Caco-2 (cell line): ENCODE results near the gene PBRM1. TPM values are rescaled to one million over a fixed set of nuclear protein-coding genes. Genes with fewer than 3 reads are reported as not detected.
A peak's percentile ranks its signal among the peaks of the same experiment; 100 is the strongest.

ENCODE experiments used
- BruUV-seq: library from RNA; stranded (reverse); fragments of 400-500 nt; replicated peaks from 2 replicates; lab custom pipeline; 2021; lab: Mats Ljungman, UMichigan
- CTCF ChIA-PET: fragments of 300-600 bp; sonication (Branson Sonifier 250); formaldehyde crosslinking; loops from one replicate; lab custom pipeline; 2022; ENCODE audit warnings: antibody characterized with exemption; lab: Charles Lee
- POLR2A ChIA-PET: fragments of 300-600 bp; sonication (Branson Sonifier 250); formaldehyde crosslinking; loops from one replicate; lab custom pipeline; 2022; ENCODE audit warnings: antibody characterized with exemption; lab: Charles Lee
- DNase-seq, 2 experiments: peaks; one replicate each; pipeline versions ENCODE4 v3.0.0 to v3.0.0-alpha.2; 2020 to 2022
- H3K27me3 ChIP-seq: replicated peaks from 2 replicates; pipeline ENCODE4 v1.6.0; 2011; ENCODE audit warnings: low read length; ENCODE audit not compliant: control insufficient read depth, insufficient read depth
- H3K36me3 ChIP-seq: 2 replicates; pipeline ENCODE4 v1.5.1; 2011; ENCODE audit warnings: low read length; ENCODE audit not compliant: control insufficient read depth, insufficient read depth
- H3K4me1 ChIP-seq: fragments of 250-450 bp; sonication (Bioruptor Pico); 2 replicates; pipeline ENCODE4 v1.5.1; 2020; ENCODE audit warnings: mild to moderate bottlenecking
- H3K4me3 ChIP-seq: 2 replicates; pipeline ENCODE4 v1.5.1; 2011; ENCODE audit warnings: low read depth, mild to moderate bottlenecking, control low read depth, low read length
- H3K9me3 ChIP-seq: fragments of 250-450 bp; sonication (Bioruptor Pico); 2 replicates; pipeline ENCODE4 v1.5.1; 2020; ENCODE audit warnings: mild to moderate bottlenecking, moderate library complexity
- H3K27ac Mint-ChIP-seq: one replicate; pipeline ENCODE4 v1.8.0; 2022; ENCODE audit warnings: mixed read lengths; ENCODE audit not compliant: unreplicated experiment
- H3K27me3 Mint-ChIP-seq: one replicate; pipeline ENCODE4 v1.8.0; 2022; ENCODE audit warnings: mixed read lengths; ENCODE audit not compliant: insufficient read depth, unreplicated experiment
- H3K36me3 Mint-ChIP-seq: one replicate; pipeline ENCODE4 v1.8.0; 2022; ENCODE audit warnings: mild to moderate bottlenecking, mixed read lengths; ENCODE audit not compliant: insufficient read depth, unreplicated experiment
- H3K4me1 Mint-ChIP-seq: one replicate; pipeline ENCODE4 v1.8.0; 2022; ENCODE audit warnings: low read depth, mixed read lengths; ENCODE audit not compliant: unreplicated experiment
- H3K4me3 Mint-ChIP-seq: one replicate; pipeline ENCODE4 v1.8.0; 2022; ENCODE audit warnings: mild to moderate bottlenecking, moderate library complexity, mixed read lengths; ENCODE audit not compliant: unreplicated experiment
- H3K9me3 Mint-ChIP-seq: one replicate; pipeline ENCODE4 v1.8.0; 2022; ENCODE audit warnings: mixed read lengths; ENCODE audit not compliant: unreplicated experiment
- intact Hi-C: fragments of 100-400 bp; cut with micrococcal nuclease; formaldehyde crosslinking; loops from one replicate; pipeline ENCODE4 v1.10.0; 2022; ENCODE audit not compliant: unreplicated experiment
- total RNA-seq: library from RNA; stranded (reverse); gene quantifications from 2 replicates; pipeline ENCODE4 v1.2.3, GENCODE V29; 2022
- TF ChIP-seq, protein P1 (sequence below), 2 experiments: fragments of 200-600 bp in 1 of 2; IDR thresholded peaks; 1 replicate in 1 of 2; 2 replicates in 1 of 2; pipeline versions ENCODE4 v1.5.1 to v1.8.0; 2011 to 2022; ENCODE audit warnings: antibody characterized with exemption in 1 of 2, control low read depth in 1 of 2, inconsistent platforms in 1 of 2, low read depth in 1 of 2, low read length in 1 of 2, mild to moderate bottlenecking in 1 of 2, moderate library complexity in 1 of 2; ENCODE audit not compliant: insufficient read depth in 1 of 2, severe bottlenecking in 1 of 2, unreplicated experiment in 1 of 2

PBRM1 gene
- total RNA-seq, 1 experiment from 2014 or later = 50.7 TPM

DNA sequence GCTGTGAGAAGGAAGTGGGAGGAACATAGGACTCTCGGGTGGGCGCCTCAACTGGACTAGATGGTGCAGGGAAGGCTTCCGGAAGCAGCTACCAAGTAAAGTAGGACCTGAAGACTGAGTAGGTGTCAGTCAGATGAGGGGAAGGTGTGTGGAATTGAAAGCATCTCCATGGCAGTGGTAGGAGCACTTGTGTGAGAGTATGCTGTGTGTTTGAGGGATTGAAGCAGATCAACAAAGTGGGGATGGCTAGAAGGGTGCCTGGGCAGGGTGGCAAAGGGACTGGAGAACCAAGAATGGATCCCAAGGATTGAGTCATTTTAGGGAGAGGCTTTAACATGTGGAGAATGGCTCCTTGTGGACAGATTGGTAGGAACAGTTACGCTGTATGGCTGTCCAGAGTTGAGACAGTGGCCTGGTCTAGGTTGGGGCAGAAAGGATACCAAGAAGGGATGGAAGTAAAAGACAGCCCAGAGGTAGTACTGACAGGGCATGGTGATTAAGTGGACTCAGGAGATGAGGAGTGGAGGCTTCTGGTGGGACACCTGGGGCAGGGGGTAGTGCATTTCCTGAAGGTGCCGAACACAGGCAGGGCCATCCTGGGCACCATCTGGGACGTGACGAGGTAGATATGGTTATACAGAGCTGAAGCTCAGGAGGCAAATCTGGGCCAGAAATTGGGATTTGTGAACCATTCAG lies 147.8 kb downstream of the PBRM1 start:
- Mint-ChIP-seq H3K36me3 (peaks cover 72% of the 10 kb centered on the region), H3K27ac (peak overlapping the region; percentile 97), H3K4me1 (peaks cover 32% of the 10 kb centered on the region), H3K9me3 (no peaks in the 10 kb centered on the region), H3K27me3 (no peaks in the 10 kb centered on the region), H3K4me3 (peak overlapping the region; percentile 98)
- Histone ChIP-seq H3K4me3 (peak overlapping the region; percentile 82), H3K9me3 (no peaks in the 10 kb centered on the region), H3K36me3 (no peaks in the 10 kb centered on the region), H3K4me1 (peaks cover 17% of the 10 kb centered on the region; the same call in 1 of the 2 replicates), H3K27me3 (no peaks in the 10 kb centered on the region)
- ChIA-PET CTCF (no interaction called here), POLR2A (no interaction called here)
- TF ChIP-seq, protein P1, sequence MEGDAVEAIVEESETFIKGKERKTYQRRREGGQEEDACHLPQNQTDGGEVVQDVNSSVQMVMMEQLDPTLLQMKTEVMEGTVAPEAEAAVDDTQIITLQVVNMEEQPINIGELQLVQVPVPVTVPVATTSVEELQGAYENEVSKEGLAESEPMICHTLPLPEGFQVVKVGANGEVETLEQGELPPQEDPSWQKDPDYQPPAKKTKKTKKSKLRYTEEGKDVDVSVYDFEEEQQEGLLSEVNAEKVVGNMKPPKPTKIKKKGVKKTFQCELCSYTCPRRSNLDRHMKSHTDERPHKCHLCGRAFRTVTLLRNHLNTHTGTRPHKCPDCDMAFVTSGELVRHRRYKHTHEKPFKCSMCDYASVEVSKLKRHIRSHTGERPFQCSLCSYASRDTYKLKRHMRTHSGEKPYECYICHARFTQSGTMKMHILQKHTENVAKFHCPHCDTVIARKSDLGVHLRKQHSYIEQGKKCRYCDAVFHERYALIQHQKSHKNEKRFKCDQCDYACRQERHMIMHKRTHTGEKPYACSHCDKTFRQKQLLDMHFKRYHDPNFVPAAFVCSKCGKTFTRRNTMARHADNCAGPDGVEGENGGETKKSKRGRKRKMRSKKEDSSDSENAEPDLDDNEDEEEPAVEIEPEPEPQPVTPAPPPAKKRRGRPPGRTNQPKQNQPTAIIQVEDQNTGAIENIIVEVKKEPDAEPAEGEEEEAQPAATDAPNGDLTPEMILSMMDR (IDR thresholded peaks at IDR 0.05; ENCODE audit: insufficient read depth in 1 of 2, low read depth in 1 of 2, low read length in 1 of 2, severe bottlenecking in 1 of 2, unreplicated experiment in 1 of 2) = no peak
- BruUV-seq = no TSS peak
- no peak for DNase-seq
- intact Hi-C loops = loop anchor here (10.0 kb wide), 3 partner anchors 83 to 507 kb away; partner anchors contain the start of genes GNL3, NISCH, PBRM1 and SFMBT1

GRCh38 chr3:52537165-52537620 lies 148.5 kb downstream of the PBRM1 start:
- H3K27me3 ChIP-seq = no peaks in the 10 kb centered on the region
- intact Hi-C loops = loop anchor here (10.0 kb wide), 3 partner anchors 82 to 508 kb away; partner anchors contain the start of genes GNL3, NISCH, PBRM1 and SFMBT1
- H3K9me3 ChIP-seq = no peaks in the 10 kb centered on the region
- TF ChIP-seq, protein P1 (IDR thresholded peaks at IDR 0.05; ENCODE audit: insufficient read depth in 1 of 2, low read depth in 1 of 2, low read length in 1 of 2, severe bottlenecking in 1 of 2, unreplicated experiment in 1 of 2) = no peak
- no peak for DNase-seq
- peaks cover 22% of the 10 kb centered on the region; the same call in 1 of the 2 replicates for H3K4me1 ChIP-seq
- ChIA-PET CTCF (no interaction called here), POLR2A (no interaction called here)
- H3K27me3 Mint-ChIP-seq = no peaks in the 10 kb centered on the region
- BruUV-seq = TSS peak; percentile 68
- H3K36me3 ChIP-seq = no peaks in the 10 kb centered on the region
- no peaks in the 10 kb centered on the region for H3K9me3 Mint-ChIP-seq
- peak overlapping the region; percentile 98 for H3K4me3 Mint-ChIP-seq
- peaks cover 70% of the 10 kb centered on the region for H3K36me3 Mint-ChIP-seq
- H3K4me1 Mint-ChIP-seq = peaks cover 32% of the 10 kb centered on the region
- H3K27ac Mint-ChIP-seq = peak overlapping the region; percentile 97
- H3K4me3 ChIP-seq = peak overlapping the region; percentile 82

DNA sequence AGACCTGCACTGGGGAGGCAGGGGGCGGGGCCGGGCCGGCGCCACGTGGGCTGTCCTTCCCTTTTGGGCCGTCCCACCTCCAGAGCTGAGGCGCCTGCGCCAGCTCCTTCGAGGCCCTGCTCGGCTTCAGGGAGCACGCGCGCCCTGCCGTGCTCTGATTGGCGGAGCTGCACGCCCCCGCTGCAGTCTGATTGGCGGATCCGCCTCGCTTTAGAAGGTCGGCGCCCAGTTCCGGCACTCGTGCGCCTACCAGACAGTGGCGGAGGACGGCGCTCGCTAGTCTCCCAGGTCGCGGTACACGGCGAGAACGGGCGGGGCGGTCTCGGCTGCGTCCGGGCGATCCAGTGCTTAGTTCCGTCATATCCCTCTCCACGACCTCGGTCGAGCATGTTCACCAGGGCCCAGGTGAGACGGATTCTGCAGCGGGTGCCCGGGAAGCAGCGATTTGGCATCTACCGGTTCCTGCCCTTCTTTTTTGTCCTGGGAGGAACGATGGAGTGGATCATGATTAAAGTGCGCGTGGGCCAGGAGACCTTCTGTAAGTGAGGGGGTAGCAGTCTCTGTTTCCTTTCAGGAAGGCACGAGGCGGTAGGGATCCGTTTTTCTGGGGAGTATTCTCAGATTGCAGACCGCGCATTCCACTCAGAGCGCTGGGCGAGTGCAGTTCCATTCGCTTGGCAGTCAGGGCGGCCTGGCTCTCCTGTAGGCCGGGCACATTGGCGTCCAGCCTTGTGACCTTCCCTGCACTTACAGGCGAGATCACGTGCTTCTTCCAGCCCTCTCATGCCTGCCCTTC lies 149.1 kb downstream of the PBRM1 start, which contains the start of gene UQCC5:
TSS of gene UQCC5 (plus strand) at position 237 of the 796 bp plus-strand sequence. CDS start at position 388, 151 bp downstream.
- Histone ChIP-seq H3K4me1 (peaks cover 28% of the 10 kb centered on the region; the same call in 1 of the 2 replicates), H3K4me3 (peak within 1 kb of the TSS; percentile 82), H3K27me3 (no peaks in the 10 kb centered on the region), H3K36me3 (no peaks in the 10 kb centered on the region), H3K9me3 (no peaks in the 10 kb centered on the region)
- POLR2A ChIA-PET = interaction anchor here (0.5 to 1.3 kb wide), 11 partner anchors 9 to 951 kb away, joined by 3 to 12 read pairs (median 4); partner anchors contain the start of gene SFMBT1
- peaks cover 32% of the 10 kb centered on the region for H3K4me1 Mint-ChIP-seq
- peak within 1 kb of the TSS; percentile 98 for H3K4me3 Mint-ChIP-seq
- CTCF ChIA-PET = interaction anchor here (0.6 to 0.9 kb wide), 3 partner anchors 18 to 146 kb away, joined by 3 to 4 read pairs (median 3); no protein-coding TSS in a partner anchor
- no peaks in the 10 kb centered on the region for H3K27me3 Mint-ChIP-seq
- DNase-seq = peak; percentile 98
- H3K9me3 Mint-ChIP-seq = no peaks in the 10 kb centered on the region
- TF ChIP-seq, protein P1 (IDR thresholded peaks at IDR 0.05; ENCODE audit: insufficient read depth in 1 of 2, low read depth in 1 of 2, low read length in 1 of 2, severe bottlenecking in 1 of 2, unreplicated experiment in 1 of 2) = no peak
- intact Hi-C loops = loop anchor here (1.0 to 10.0 kb wide), 4 partner anchors 17 to 508 kb away; partner anchors contain the start of genes GNL3, NISCH, PBRM1 and SFMBT1
- peak within 1 kb of the TSS; percentile 97 for H3K27ac Mint-ChIP-seq
- no TSS peak for BruUV-seq
- H3K36me3 Mint-ChIP-seq = peaks cover 64% of the 10 kb centered on the region
